Karpas-422 (cell line): ENCODE results near the gene NKD1. TPM values are rescaled to one million over a fixed set of nuclear protein-coding genes. Genes with fewer than 3 reads are reported as not detected.

Experiments
- DNase-seq: peaks from one replicate; pipeline ENCODE4 v3.0.0-alpha.2; 2015
- H2AFZ ChIP-seq: fragments of 200-600 bp; sonication (generic); 2 replicates; pipeline ENCODE4 v1.6.1; 2014; ENCODE audit warnings: antibody characterized with exemption, low read length, mixed read lengths
- H3K27ac ChIP-seq: fragments of 200-600 bp; sonication (generic); 2 replicates; pipeline ENCODE4 v1.5.1; 2014; ENCODE audit warnings: mild to moderate bottlenecking, low read length, moderate library complexity
- H3K27me3 ChIP-seq: fragments of 200-600 bp; sonication (generic); 2 replicates; pipeline ENCODE4 v1.6.1; 2014; ENCODE audit warnings: low read length, mixed read lengths
- H3K36me3 ChIP-seq: fragments of 200-600 bp; sonication (generic); 2 replicates; pipeline ENCODE4 v1.6.1; 2014; ENCODE audit warnings: low read length, mixed read lengths; ENCODE audit not compliant: insufficient read depth
- H3K4me1 ChIP-seq: fragments of 200-600 bp; sonication (generic); 2 replicates; pipeline ENCODE4 v1.6.1; 2014; ENCODE audit warnings: mild to moderate bottlenecking, low read length, mixed read lengths
- H3K4me2 ChIP-seq: fragments of 200-600 bp; sonication (generic); 2 replicates; pipeline ENCODE4 v1.6.1; 2014; ENCODE audit warnings: low read length, low read depth, mild to moderate bottlenecking; ENCODE audit not compliant: poor library complexity, severe bottlenecking
- H3K4me3 ChIP-seq: fragments of 200-600 bp; sonication (generic); 2 replicates; pipeline ENCODE4 v1.5.1; 2014; ENCODE audit warnings: mild to moderate bottlenecking, antibody characterized with exemption, low read length, mixed read lengths
- H3K79me2 ChIP-seq: fragments of 200-600 bp; sonication (generic); 2 replicates; pipeline ENCODE4 v1.6.1; 2014; ENCODE audit warnings: mild to moderate bottlenecking, low read length, mixed read lengths
- H3K9ac ChIP-seq: fragments of 200-600 bp; sonication (generic); 2 replicates; pipeline ENCODE4 v1.6.0; 2014; ENCODE audit warnings: low read length
- H3K9me2 ChIP-seq: fragments of 200-600 bp; sonication (generic), shearing (Covaris generic); replicated peaks from 2 replicates; pipeline ENCODE4 v1.6.0; 2014; ENCODE audit warnings: mild to moderate bottlenecking, low read length, moderate library complexity; ENCODE audit not compliant: insufficient read depth
- H3K9me3 ChIP-seq: fragments of 300-700, 200-600 bp; sonication (generic); 2 replicates; pipeline ENCODE4 v1.6.1; 2014; ENCODE audit warnings: low read length, mixed read lengths
- H4K20me1 ChIP-seq: fragments of 200-600 bp; sonication (generic); 2 replicates; pipeline ENCODE4 v1.6.1; 2014; ENCODE audit warnings: mild to moderate bottlenecking, antibody characterized with exemption, low read length, low read depth; ENCODE audit not compliant: insufficient read depth
- total RNA-seq: library from RNA; depleted of rRNA; stranded (reverse); fragments of >200 nt; shearing (Covaris generic); gene quantifications from 2 replicates; pipeline ENCODE4 v1.2.3, GENCODE V29; 2014; ENCODE audit warnings: low replicate concordance

The NKD1 gene
- total RNA-seq, 1 experiment from 2014 or later = not detected

GRCh38 chr16:50588276-50588675 lies 40.1 kb downstream of the NKD1 start:
- Histone ChIP-seq H3K4me3 (no peak overlapping the region), H3K27ac (no peak overlapping the region), H3K4me2 (no peak overlapping the region), H3K4me1 (no peaks in the 10 kb centered on the region), H3K9ac (no peak overlapping the region), H3K79me2 (no peaks in the 10 kb centered on the region), H3K27me3 (no peaks in the 10 kb centered on the region), H2AFZ (no peak overlapping the region), H3K9me3 (no peaks in the 10 kb centered on the region), H3K9me2 (no peaks in the 10 kb centered on the region), H3K36me3 (no peaks in the 10 kb centered on the region), H4K20me1 (no peaks in the 10 kb centered on the region)
- DNase-seq = no peak

- Histone ChIP-seq H3K36me3 (no peaks in the 10 kb centered on the region), H3K4me2 (no peak overlapping the region), H3K4me3 (no peak overlapping the region), H3K27me3 (no peaks in the 10 kb centered on the region), H3K27ac (no peak overlapping the region), H3K4me1 (no peaks in the 10 kb centered on the region), H4K20me1 (no peaks in the 10 kb centered on the region), H2AFZ (no peak overlapping the region), H3K79me2 (no peaks in the 10 kb centered on the region), H3K9me2 (no peaks in the 10 kb centered on the region), H3K9me3 (no peaks in the 10 kb centered on the region), H3K9ac (no peak overlapping the region)
- DNase-seq = no peak
These were observed 43.0 kb downstream of the NKD1 start for GRCh38 chr16:50591209-50591608.

- H3K4me3 ChIP-seq = no peak overlapping the region
- no peak for DNase-seq
- no peaks in the 10 kb centered on the region for H3K9me3 ChIP-seq
- H3K27ac ChIP-seq = no peak overlapping the region
- no peaks in the 10 kb centered on the region for H3K9me2 ChIP-seq
- no peak overlapping the region for H3K4me2 ChIP-seq
- H3K79me2 ChIP-seq = no peaks in the 10 kb centered on the region
- H2AFZ ChIP-seq = no peak overlapping the region
- no peaks in the 10 kb centered on the region for H4K20me1 ChIP-seq
- no peaks in the 10 kb centered on the region for H3K4me1 ChIP-seq
- no peaks in the 10 kb centered on the region for H3K27me3 ChIP-seq
- no peak overlapping the region for H3K9ac ChIP-seq
- H3K36me3 ChIP-seq = no peaks in the 10 kb centered on the region
These were observed 43.9 kb downstream of the NKD1 start for GRCh38 chr16:50591800-50592771.

- Histone ChIP-seq H3K4me1 (no peaks in the 10 kb centered on the region), H3K9ac (no peak overlapping the region), H3K27me3 (no peaks in the 10 kb centered on the region), H3K36me3 (no peaks in the 10 kb centered on the region), H2AFZ (no peak overlapping the region), H3K27ac (no peak overlapping the region), H3K9me3 (no peaks in the 10 kb centered on the region), H4K20me1 (no peaks in the 10 kb centered on the region), H3K4me2 (no peak overlapping the region), H3K79me2 (no peaks in the 10 kb centered on the region), H3K4me3 (no peak overlapping the region), H3K9me2 (no peaks in the 10 kb centered on the region)
- no peak for DNase-seq
These were observed 44.8 kb downstream of the NKD1 start for GRCh38 chr16:50592996-50593395.

- Histone ChIP-seq H3K36me3 (no peaks in the 10 kb centered on the region), H3K4me2 (no peak overlapping the region), H2AFZ (no peak overlapping the region), H3K27me3 (no peaks in the 10 kb centered on the region), H3K9me2 (no peaks in the 10 kb centered on the region), H3K4me1 (no peaks in the 10 kb centered on the region), H3K79me2 (no peaks in the 10 kb centered on the region), H3K9me3 (no peaks in the 10 kb centered on the region), H4K20me1 (no peaks in the 10 kb centered on the region), H3K27ac (no peak overlapping the region), H3K9ac (no peak overlapping the region), H3K4me3 (no peak overlapping the region)
- DNase-seq = no peak
These were observed 45.4 kb downstream of the NKD1 start for GRCh38 chr16:50593410-50594150.

GRCh38 chr16:50594308-50595260 lies 46.4 kb downstream of the NKD1 start:
- Histone ChIP-seq H3K36me3 (no peaks in the 10 kb centered on the region), H3K27ac (no peak overlapping the region), H3K79me2 (no peaks in the 10 kb centered on the region), H3K4me2 (no peak overlapping the region), H3K9me2 (no peaks in the 10 kb centered on the region), H3K27me3 (no peaks in the 10 kb centered on the region), H3K4me3 (no peak overlapping the region), H3K9ac (no peak overlapping the region), H3K9me3 (no peaks in the 10 kb centered on the region), H3K4me1 (no peaks in the 10 kb centered on the region), H2AFZ (no peak overlapping the region), H4K20me1 (no peaks in the 10 kb centered on the region)
- DNase-seq = no peak

- H4K20me1 ChIP-seq = no peaks in the 10 kb centered on the region
- no peaks in the 10 kb centered on the region for H3K9me2 ChIP-seq
- H3K4me3 ChIP-seq = no peak overlapping the region
- no peak overlapping the region for H3K4me2 ChIP-seq
- H3K27ac ChIP-seq = no peak overlapping the region
- no peaks in the 10 kb centered on the region for H3K27me3 ChIP-seq
- no peak overlapping the region for H2AFZ ChIP-seq
- no peaks in the 10 kb centered on the region for H3K79me2 ChIP-seq
- DNase-seq = no peak
- H3K9ac ChIP-seq = no peak overlapping the region
- H3K4me1 ChIP-seq = no peaks in the 10 kb centered on the region
- H3K36me3 ChIP-seq = no peaks in the 10 kb centered on the region
- H3K9me3 ChIP-seq = no peaks in the 10 kb centered on the region
These were observed 47.7 kb downstream of the NKD1 start for GRCh38 chr16:50595859-50596258.
